ENCODE measurements around the gene KIF3A.

The KIF3A gene

DNA sequence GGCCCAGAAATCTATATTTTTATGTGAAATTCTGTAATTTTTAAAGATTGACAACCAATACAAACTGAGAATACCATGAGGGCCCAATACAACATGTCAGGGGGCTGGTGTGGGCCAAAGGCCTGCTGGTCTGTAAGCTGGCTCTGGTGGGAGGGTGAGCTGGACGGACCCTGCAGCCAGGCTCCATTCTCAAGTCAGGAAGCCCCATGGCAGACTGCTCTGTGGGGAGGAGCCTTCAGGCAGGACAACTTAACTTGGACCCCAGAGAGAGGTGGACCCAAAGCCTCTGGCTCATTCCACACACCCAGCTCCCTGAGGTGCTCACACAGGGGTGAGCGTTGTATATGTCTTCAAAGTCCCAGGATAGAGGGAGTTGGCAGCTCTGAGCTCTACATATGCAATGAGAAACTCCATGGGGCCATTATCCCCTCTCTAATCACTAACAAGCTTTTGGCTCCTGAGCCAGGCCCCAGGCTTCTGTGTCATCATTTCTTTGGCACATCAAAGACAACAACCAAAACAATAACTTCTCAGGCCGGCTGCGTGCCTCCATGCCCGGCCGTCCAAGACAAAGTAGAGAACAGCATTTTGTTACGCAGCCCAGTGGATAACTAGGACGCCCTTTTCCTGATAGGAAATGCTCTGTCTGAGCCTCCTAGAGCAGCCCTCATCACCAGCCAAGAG is 33.3 kb upstream of the KIF3A start:
- H3K4me2 ChIP-seq, result no peak overlapping the region
- no peak overlapping the region for H2AFZ ChIP-seq (ENCODE audit: low read depth)

GRCh38 chr5:132768485-132768868 is 31.1 kb upstream of the KIF3A start:
- no peaks in the 10 kb centered on the region for H4K20me1 ChIP-seq (ENCODE audit: insufficient read depth)

More for the DNA sequence above, 33.3 kb upstream of the KIF3A start:
- Histone ChIP-seq H3K9ac (no peak overlapping the region), H3K27ac (no peak overlapping the region), H3K79me2 (ENCODE audit: insufficient read depth, low read depth) (peaks cover 4% of the 10 kb centered on the region; the same call in 1 of the 2 replicates), H3K36me3 (ENCODE audit: insufficient read depth) (no peaks in the 10 kb centered on the region), H3K4me3 (IDR thresholded peaks at IDR 0.05; ENCODE audit: insufficient read depth, low read depth, low read length) (no peak overlapping the region), H4K20me1 (ENCODE audit: insufficient read depth) (no peaks in the 10 kb centered on the region), H3K27me3 (ENCODE audit: insufficient read depth, low read depth) (no peaks in the 10 kb centered on the region), H3K4me1 (ENCODE audit: low read depth, poor library complexity, severe bottlenecking) (peaks cover 9% of the 10 kb centered on the region)
- TF ChIP-seq, protein P1, sequence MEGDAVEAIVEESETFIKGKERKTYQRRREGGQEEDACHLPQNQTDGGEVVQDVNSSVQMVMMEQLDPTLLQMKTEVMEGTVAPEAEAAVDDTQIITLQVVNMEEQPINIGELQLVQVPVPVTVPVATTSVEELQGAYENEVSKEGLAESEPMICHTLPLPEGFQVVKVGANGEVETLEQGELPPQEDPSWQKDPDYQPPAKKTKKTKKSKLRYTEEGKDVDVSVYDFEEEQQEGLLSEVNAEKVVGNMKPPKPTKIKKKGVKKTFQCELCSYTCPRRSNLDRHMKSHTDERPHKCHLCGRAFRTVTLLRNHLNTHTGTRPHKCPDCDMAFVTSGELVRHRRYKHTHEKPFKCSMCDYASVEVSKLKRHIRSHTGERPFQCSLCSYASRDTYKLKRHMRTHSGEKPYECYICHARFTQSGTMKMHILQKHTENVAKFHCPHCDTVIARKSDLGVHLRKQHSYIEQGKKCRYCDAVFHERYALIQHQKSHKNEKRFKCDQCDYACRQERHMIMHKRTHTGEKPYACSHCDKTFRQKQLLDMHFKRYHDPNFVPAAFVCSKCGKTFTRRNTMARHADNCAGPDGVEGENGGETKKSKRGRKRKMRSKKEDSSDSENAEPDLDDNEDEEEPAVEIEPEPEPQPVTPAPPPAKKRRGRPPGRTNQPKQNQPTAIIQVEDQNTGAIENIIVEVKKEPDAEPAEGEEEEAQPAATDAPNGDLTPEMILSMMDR (conservative IDR thresholded peaks at IDR 0.05; ENCODE audit: low read depth, low read length), result no peak

GRCh38 chr5:132767150-132767549 is 29.8 kb upstream of the KIF3A start:
- H3K27ac ChIP-seq, result no peak overlapping the region
- no peaks in the 10 kb centered on the region for H3K27me3 ChIP-seq (ENCODE audit: insufficient read depth, low read depth)
- 0 out of 2 replicates have a peak, but pooled peaks cover 4% of the 10 kb centered on the region for H3K79me2 ChIP-seq (ENCODE audit: insufficient read depth, low read depth)
- H3K4me2 ChIP-seq, result no peak overlapping the region
- no peaks in the 10 kb centered on the region for H3K4me1 ChIP-seq (ENCODE audit: low read depth, poor library complexity, severe bottlenecking)
- no peaks in the 10 kb centered on the region for H3K36me3 ChIP-seq (ENCODE audit: insufficient read depth)
- no peak overlapping the region for H2AFZ ChIP-seq (ENCODE audit: low read depth)
- no peak overlapping the region for H3K9ac ChIP-seq
- no peaks in the 10 kb centered on the region for H4K20me1 ChIP-seq (ENCODE audit: insufficient read depth)
- no peak overlapping the region for H3K4me3 ChIP-seq (IDR thresholded peaks at IDR 0.05; ENCODE audit: insufficient read depth, low read depth, low read length)
- TF ChIP-seq, protein P1 (conservative IDR thresholded peaks at IDR 0.05; ENCODE audit: low read depth, low read length), result no peak

More at GRCh38 chr5:132768485-132768868, 31.1 kb upstream of the KIF3A start:
- H3K4me3 ChIP-seq (IDR thresholded peaks at IDR 0.05; ENCODE audit: insufficient read depth, low read depth, low read length), result no peak overlapping the region
- no peak overlapping the region for H3K4me2 ChIP-seq
- H3K27me3 ChIP-seq (ENCODE audit: insufficient read depth, low read depth), result no peaks in the 10 kb centered on the region
- H3K4me1 ChIP-seq (ENCODE audit: low read depth, poor library complexity, severe bottlenecking), result peaks cover 4% of the 10 kb centered on the region
- H3K9ac ChIP-seq, result no peak overlapping the region
- no peak overlapping the region for H3K27ac ChIP-seq
- H3K36me3 ChIP-seq (ENCODE audit: insufficient read depth), result no peaks in the 10 kb centered on the region
- H3K79me2 ChIP-seq (ENCODE audit: insufficient read depth, low read depth), result 0 out of 2 replicates have a peak, but pooled peaks cover 4% of the 10 kb centered on the region
- TF ChIP-seq, protein P1 (conservative IDR thresholded peaks at IDR 0.05; ENCODE audit: low read depth, low read length), result no peak
- H2AFZ ChIP-seq (ENCODE audit: low read depth), result no peak overlapping the region

DNA sequence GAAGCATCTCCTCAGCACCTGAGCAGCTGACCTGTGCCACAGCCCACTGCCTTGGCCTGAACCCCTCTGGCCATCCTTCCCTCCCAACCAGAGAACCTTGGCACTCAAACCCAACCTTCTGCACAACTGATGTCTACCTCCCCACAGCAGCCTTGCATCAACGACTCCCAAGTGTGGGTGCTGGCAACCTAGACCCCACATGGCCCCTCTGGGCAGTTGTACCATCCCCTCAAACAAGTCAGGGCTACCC is 29.4 kb upstream of the KIF3A start:
- no peak overlapping the region for H3K4me3 ChIP-seq (IDR thresholded peaks at IDR 0.05; ENCODE audit: insufficient read depth, low read depth, low read length)
- no peak overlapping the region for H3K27ac ChIP-seq
- H3K27me3 ChIP-seq (ENCODE audit: insufficient read depth, low read depth), result no peaks in the 10 kb centered on the region
- H3K9ac ChIP-seq, result no peak overlapping the region
- H3K4me2 ChIP-seq, result no peak overlapping the region
- no peaks in the 10 kb centered on the region for H4K20me1 ChIP-seq (ENCODE audit: insufficient read depth)
- H3K4me1 ChIP-seq (ENCODE audit: low read depth, poor library complexity, severe bottlenecking), result no peaks in the 10 kb centered on the region
- H3K79me2 ChIP-seq (ENCODE audit: insufficient read depth, low read depth), result no peaks in the 10 kb centered on the region
- no peaks in the 10 kb centered on the region for H3K36me3 ChIP-seq (ENCODE audit: insufficient read depth)
- no peak overlapping the region for H2AFZ ChIP-seq (ENCODE audit: low read depth)
- TF ChIP-seq, protein P1 (conservative IDR thresholded peaks at IDR 0.05; ENCODE audit: low read depth, low read length), result no peak
